GM23248 (cell line): Measurements from ENCODE around the gene ACTR3C. TPM values are rescaled to one million over a fixed set of nuclear protein-coding genes. Genes with fewer than 3 reads are reported as not detected.

Experiments
- DNase-seq: peaks from one replicate; pipeline ENCODE4 v3.0.0-alpha.2; 2015
- H2AFZ ChIP-seq: fragments of 200-600 bp; sonication (generic); 2 replicates; pipeline ENCODE4 v1.6.1; 2016; ENCODE audit warnings: antibody characterized with exemption
- H3F3A ChIP-seq: fragments of 200-600 bp; sonication (generic); 2 replicates; pipeline ENCODE4 v1.6.1; 2016; ENCODE audit warnings: mild to moderate bottlenecking, antibody characterized with exemption, mixed run types; ENCODE audit not compliant: insufficient read depth
- H3K27ac ChIP-seq: fragments of 200-600 bp; sonication (generic); 2 replicates; pipeline ENCODE4 v1.5.1; 2016; ENCODE audit warnings: mild to moderate bottlenecking
- H3K27me3 ChIP-seq: fragments of 200-600 bp; sonication (generic); replicated peaks from 2 replicates; pipeline ENCODE4 v1.6.1; 2016; ENCODE audit warnings: mild to moderate bottlenecking; ENCODE audit not compliant: insufficient read depth
- H3K36me3 ChIP-seq: fragments of 200-600 bp; sonication (generic); 2 replicates; pipeline ENCODE4 v1.6.1; 2016; ENCODE audit warnings: low read depth, mild to moderate bottlenecking
- H3K4me1 ChIP-seq: fragments of 200-600 bp; sonication (generic); 2 replicates; pipeline ENCODE4 v1.6.1; 2016; ENCODE audit warnings: mild to moderate bottlenecking; ENCODE audit not compliant: insufficient read depth
- H3K4me2 ChIP-seq: fragments of 200-600 bp; sonication (generic); one replicate; pipeline ENCODE4 v1.6.1; 2016; ENCODE audit warnings: mild to moderate bottlenecking; ENCODE audit not compliant: unreplicated experiment
- H3K4me3 ChIP-seq: fragments of 200-600 bp; sonication (generic); 2 replicates; pipeline ENCODE4 v1.5.1; 2016; ENCODE audit warnings: mild to moderate bottlenecking
- H3K79me2 ChIP-seq: fragments of 200-600 bp; sonication (generic); 2 replicates; pipeline ENCODE4 v1.6.1; 2016; ENCODE audit warnings: mild to moderate bottlenecking; ENCODE audit not compliant: insufficient read depth
- H3K9ac ChIP-seq: fragments of 200-600 bp; sonication (generic); 2 replicates; pipeline ENCODE4 v1.6.1; 2016; ENCODE audit warnings: mild to moderate bottlenecking
- H3K9me2 ChIP-seq: fragments of 200-600 bp; sonication (generic); 2 replicates; pipeline ENCODE4 v1.6.1; 2016; ENCODE audit warnings: mixed run types, mild to moderate bottlenecking, moderate library complexity; ENCODE audit not compliant: insufficient read depth
- H3K9me3 ChIP-seq: fragments of 200-600 bp; sonication (generic); one replicate; pipeline ENCODE4 v1.6.1; 2017; ENCODE audit warnings: low read depth
- H4K20me1 ChIP-seq: fragments of 200-600 bp; sonication (generic); 2 replicates; pipeline ENCODE4 v1.6.0; 2016; ENCODE audit not compliant: insufficient read depth
- EZH2 ChIP-seq: fragments of 200-600 bp; sonication (generic); IDR thresholded peaks from 2 replicates; pipeline ENCODE4 v1.6.1; 2018; ENCODE audit warnings: antibody characterized with exemption, mild to moderate bottlenecking; ENCODE audit not compliant: insufficient read depth, poor library complexity, severe bottlenecking
- EZH2phosphoT487 ChIP-seq: fragments of 200-600 bp; sonication (generic); IDR thresholded peaks from 2 replicates; pipeline ENCODE4 v1.6.1; 2018; ENCODE audit warnings: antibody characterized with exemption, moderate library complexity, mild to moderate bottlenecking, low read depth; ENCODE audit not compliant: insufficient read depth
- WGBS, 2 experiments: methylation state at CpG; one replicate each; pipeline ENCODE4 v1.1.6; 2015 to 2017; ENCODE audit warnings: low lambda C conversion rate in 2 of 2, low coverage in 1 of 2; ENCODE audit errors: missing lambda C conversion rate in 2 of 2; 5-methylcytosine and 5-hydroxymethylcytosine counted together
- in situ Hi-C: fragments of 300-500 bp; cut with MboI; formaldehyde crosslinking; loops from 2 replicates; pipeline ENCODE4 v1.15.0; 2020
- polyA plus RNA-seq: library from polyadenylated mRNA; unstranded; fragments of >200 nt; fragmentation: Nextera tagmentation; extraction: Ambion mirVana; gene quantifications from 2 replicates; pipeline ENCODE4 v1.2.1, GENCODE V29; 2016
- total RNA-seq: library from RNA; depleted of rRNA; stranded (reverse); fragments of >200 nt; shearing (Covaris generic); gene quantifications from 2 replicates; pipeline ENCODE4 v1.2.3, GENCODE V29; 2014; rRNA removed

Gene ACTR3C
- total RNA-seq (not detected in 2 replicates), polyA plus RNA-seq (not detected in 2 replicates)

DNA sequence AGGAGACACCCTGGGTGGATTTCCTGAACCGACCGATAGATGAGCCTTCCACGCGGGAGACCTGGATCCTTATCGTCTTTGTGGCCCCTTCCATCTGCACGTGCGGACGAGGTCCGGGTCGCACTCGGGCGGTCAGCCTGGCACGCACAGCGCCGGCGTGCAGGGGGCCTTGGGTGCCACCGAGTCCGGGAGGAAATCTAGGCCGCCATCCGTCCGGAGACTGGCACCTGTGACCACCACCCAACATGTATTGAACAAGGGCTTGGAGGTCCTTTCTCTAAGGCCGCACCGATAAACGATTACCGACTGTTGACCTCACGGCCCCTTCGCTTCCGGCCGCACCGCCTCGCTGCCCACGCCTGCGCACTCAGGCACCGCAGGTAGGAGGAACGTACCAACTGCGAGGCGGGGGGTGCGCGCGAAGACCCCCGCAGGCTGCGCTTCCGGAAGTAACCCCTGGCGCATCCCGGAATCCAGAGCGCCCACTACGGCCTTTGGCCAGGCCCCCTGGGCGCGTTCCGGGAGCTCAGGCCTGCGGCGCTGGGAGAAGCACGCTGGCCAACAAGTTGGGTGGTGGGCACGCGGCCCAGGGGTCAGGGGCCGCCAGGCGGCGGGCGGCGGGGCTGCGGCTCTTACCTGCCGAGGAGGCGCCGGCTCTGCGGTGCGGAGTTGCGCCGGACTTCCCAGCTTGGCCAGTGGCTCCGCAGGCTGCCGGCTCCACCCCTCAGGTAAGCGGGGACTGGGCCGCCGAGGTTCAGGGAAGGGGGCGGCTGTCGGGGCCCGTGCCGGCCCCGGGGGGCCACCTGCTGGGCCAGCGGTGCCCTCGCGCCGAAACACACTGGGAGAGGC is at the start of gene ACTR3C, which contains the start of gene LRRC61:
ACTR3C (minus strand) TSS at position 713 of the 849 bp plus-strand sequence. CDS start 28,249 bp downstream, outside the sequence.
LRRC61 (plus strand) TSS at position 523 of the 849 bp plus-strand sequence. CDS start 13,507 bp downstream, outside the sequence.
- Histone ChIP-seq H3K9me3 (no peaks in the 10 kb centered on the region), H3K4me2 (no peak within 1 kb of the TSS), H3K4me3 (no peak within 1 kb of the TSS), H3K79me2 (no peaks in the 10 kb centered on the region), H4K20me1 (no peaks in the 10 kb centered on the region), H3K36me3 (no peaks in the 10 kb centered on the region), H3K9ac (no peak within 1 kb of the TSS), H3K4me1 (no peaks in the 10 kb centered on the region), H3K27ac (no peak within 1 kb of the TSS), H3K9me2 (no peaks in the 10 kb centered on the region), H3F3A (no peaks in the 10 kb centered on the region), H3K27me3 (0 out of 2 replicates have a peak, but pooled peaks cover 9% of the 10 kb centered on the region), H2AFZ (peak within 1 kb of the TSS; percentile 46; the same call in 1 of the 2 replicates)
- TF ChIP-seq EZH2: no peak
- TF ChIP-seq EZH2phosphoT487: no peak
- in situ Hi-C loops: no loop called here
- no peak for DNase-seq
- 18 to 23% methylated on average over 60 to 82 of the region's 82 CpGs for WGBS, 2 experiments

DNA sequence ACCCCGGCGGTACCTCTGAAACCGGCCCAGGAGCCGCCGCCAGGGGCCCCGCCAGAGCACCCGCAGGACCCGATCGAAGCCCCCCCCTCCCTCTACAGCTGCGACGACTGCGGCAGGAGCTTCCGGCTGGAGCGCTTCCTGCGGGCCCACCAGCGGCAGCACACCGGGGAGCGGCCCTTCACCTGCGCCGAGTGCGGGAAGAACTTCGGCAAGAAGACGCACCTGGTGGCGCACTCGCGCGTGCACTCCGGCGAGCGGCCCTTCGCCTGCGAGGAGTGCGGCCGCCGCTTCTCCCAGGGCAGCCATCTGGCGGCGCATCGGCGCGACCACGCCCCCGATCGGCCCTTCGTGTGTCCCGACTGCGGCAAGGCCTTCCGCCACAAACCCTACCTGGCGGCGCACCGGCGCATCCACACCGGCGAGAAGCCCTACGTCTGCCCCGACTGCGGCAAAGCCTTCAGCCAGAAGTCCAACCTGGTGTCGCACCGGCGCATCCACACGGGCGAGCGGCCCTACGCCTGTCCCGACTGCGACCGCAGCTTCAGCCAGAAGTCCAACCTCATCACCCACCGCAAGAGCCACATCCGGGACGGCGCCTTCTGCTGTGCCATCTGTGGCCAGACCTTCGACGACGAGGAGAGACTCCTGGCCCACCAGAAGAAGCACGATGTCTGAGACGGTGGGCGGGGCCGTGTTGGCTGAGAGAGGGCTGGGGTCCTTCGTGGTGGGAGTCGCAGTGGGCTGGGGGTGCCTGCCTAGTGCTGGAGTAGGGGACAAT is 49.1 kb upstream of the ACTR3C start:
- H3K36me3 ChIP-seq: 0 out of 2 replicates have a peak, but pooled peaks cover 2% of the 10 kb centered on the region
- in situ Hi-C loops: no loop called here
- peaks cover 7% of the 10 kb centered on the region; the same call in 1 of the 2 replicates for H3F3A ChIP-seq
- no peak overlapping the region for H2AFZ ChIP-seq
- H4K20me1 ChIP-seq: no peaks in the 10 kb centered on the region
- no peaks in the 10 kb centered on the region for H3K9me3 ChIP-seq
- no peak overlapping the region for H3K9ac ChIP-seq
- H3K4me3 ChIP-seq: no peak overlapping the region
- no peaks in the 10 kb centered on the region for H3K27me3 ChIP-seq
- H3K9me2 ChIP-seq: no peaks in the 10 kb centered on the region
- no peak overlapping the region for H3K4me2 ChIP-seq
- H3K27ac ChIP-seq: no peak overlapping the region
- peaks cover 19% of the 10 kb centered on the region for H3K4me1 ChIP-seq
- 92 to 95% methylated on average over 54 to 79 of the region's 79 CpGs for WGBS, 2 experiments
- H3K79me2 ChIP-seq: peaks cover 7% of the 10 kb centered on the region; the same call in 1 of the 2 replicates
- TF ChIP-seq EZH2phosphoT487 (no peak), EZH2 (no peak)
- DNase-seq: no peak

DNA sequence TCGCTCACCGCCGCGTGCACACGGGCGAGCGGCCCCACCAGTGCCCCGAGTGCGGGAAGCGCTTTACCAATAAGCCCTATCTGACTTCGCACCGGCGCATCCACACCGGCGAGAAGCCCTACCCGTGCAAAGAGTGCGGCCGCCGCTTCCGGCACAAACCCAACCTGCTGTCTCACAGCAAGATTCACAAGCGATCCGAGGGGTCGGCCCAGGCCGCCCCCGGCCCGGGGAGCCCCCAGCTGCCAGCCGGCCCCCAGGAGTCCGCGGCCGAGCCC is 48.6 kb upstream of the ACTR3C start:
- H3K79me2 ChIP-seq: peaks cover 7% of the 10 kb centered on the region; the same call in 1 of the 2 replicates
- no peak overlapping the region for H3K4me2 ChIP-seq
- peaks cover 19% of the 10 kb centered on the region for H3K4me1 ChIP-seq
- H3K9ac ChIP-seq: no peak overlapping the region
- H2AFZ ChIP-seq: no peak overlapping the region
- H3K27ac ChIP-seq: no peak overlapping the region
- 80 to 96% methylated on average over 1 to 29 of the region's 30 CpGs for WGBS, 2 experiments
- H3K9me3 ChIP-seq: no peaks in the 10 kb centered on the region
- peaks cover 10% of the 10 kb centered on the region; the same call in 1 of the 2 replicates for H3F3A ChIP-seq
- in situ Hi-C loops: no loop called here
- 0 out of 2 replicates have a peak, but pooled peaks cover 2% of the 10 kb centered on the region for H3K36me3 ChIP-seq
- H3K27me3 ChIP-seq: no peaks in the 10 kb centered on the region
- DNase-seq: no peak
- TF ChIP-seq EZH2phosphoT487: no peak
- no peak for TF ChIP-seq EZH2
- no peaks in the 10 kb centered on the region for H4K20me1 ChIP-seq
- no peak overlapping the region for H3K4me3 ChIP-seq
- H3K9me2 ChIP-seq: no peaks in the 10 kb centered on the region
